ENCODE results near the gene ACTR6. TPM values are rescaled to one million over a fixed set of nuclear protein-coding genes. Genes with fewer than 3 reads are reported as not detected.

Gene ACTR6
- total RNA-seq, 4 donors from 2014 or later, result 4.2 to 21.5 (median 12.2) TPM

- H3K4me1 ChIP-seq, result no peaks in the 10 kb centered on the region
- no peaks in the 10 kb centered on the region for H3K36me3 ChIP-seq
- H3K27me3 ChIP-seq, result no peaks in the 10 kb centered on the region
- no peak overlapping the region for H3K4me3 ChIP-seq
- no peak for TF ChIP-seq POLR2A (IDR thresholded peaks at IDR 0.05)
- TF ChIP-seq, protein P1, sequence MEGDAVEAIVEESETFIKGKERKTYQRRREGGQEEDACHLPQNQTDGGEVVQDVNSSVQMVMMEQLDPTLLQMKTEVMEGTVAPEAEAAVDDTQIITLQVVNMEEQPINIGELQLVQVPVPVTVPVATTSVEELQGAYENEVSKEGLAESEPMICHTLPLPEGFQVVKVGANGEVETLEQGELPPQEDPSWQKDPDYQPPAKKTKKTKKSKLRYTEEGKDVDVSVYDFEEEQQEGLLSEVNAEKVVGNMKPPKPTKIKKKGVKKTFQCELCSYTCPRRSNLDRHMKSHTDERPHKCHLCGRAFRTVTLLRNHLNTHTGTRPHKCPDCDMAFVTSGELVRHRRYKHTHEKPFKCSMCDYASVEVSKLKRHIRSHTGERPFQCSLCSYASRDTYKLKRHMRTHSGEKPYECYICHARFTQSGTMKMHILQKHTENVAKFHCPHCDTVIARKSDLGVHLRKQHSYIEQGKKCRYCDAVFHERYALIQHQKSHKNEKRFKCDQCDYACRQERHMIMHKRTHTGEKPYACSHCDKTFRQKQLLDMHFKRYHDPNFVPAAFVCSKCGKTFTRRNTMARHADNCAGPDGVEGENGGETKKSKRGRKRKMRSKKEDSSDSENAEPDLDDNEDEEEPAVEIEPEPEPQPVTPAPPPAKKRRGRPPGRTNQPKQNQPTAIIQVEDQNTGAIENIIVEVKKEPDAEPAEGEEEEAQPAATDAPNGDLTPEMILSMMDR (IDR thresholded peaks at IDR 0.05), result no peak
- no peaks in the 10 kb centered on the region for H3K9me3 ChIP-seq
- DNase-seq, result no peak
- no peak overlapping the region for H3K27ac ChIP-seq
These were observed 39.0 kb downstream of the ACTR6 start for GRCh38 chr12:100239589-100239988.

- H3K36me3 ChIP-seq, result no peaks in the 10 kb centered on the region
- TF ChIP-seq POLR2A (IDR thresholded peaks at IDR 0.05), result no peak
- TF ChIP-seq, protein P1 (IDR thresholded peaks at IDR 0.05), result no peak
- H3K4me1 ChIP-seq, result no peaks in the 10 kb centered on the region
- no peak for DNase-seq
- no peaks in the 10 kb centered on the region for H3K27me3 ChIP-seq
- no peaks in the 10 kb centered on the region for H3K9me3 ChIP-seq
- no peak overlapping the region for H3K4me3 ChIP-seq
- H3K27ac ChIP-seq, result no peak overlapping the region
These were observed 42.5 kb downstream of the ACTR6 start for GRCh38 chr12:100243137-100243536.

DNA sequence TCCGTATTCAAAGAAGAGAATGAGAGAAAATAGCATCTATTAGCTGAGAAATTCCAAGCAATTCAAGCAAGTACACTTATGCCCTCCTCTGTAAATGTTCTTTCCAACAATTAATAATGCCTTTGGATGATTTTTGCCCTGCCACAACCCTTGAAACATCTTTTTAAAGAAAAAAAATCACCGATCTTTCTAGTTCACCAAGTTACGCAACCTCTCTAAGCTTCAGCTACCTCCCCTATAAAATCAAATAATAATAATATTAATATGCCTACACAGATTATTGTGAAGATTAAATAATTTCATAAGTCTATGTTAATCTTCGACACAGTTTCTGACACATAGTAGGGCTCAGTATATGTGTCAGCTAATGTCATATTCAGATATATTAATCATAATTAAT lies 47.1 kb downstream of the ACTR6 start:
- DNase-seq, result no peak
- peaks cover 0 to 4% (median 0%) of the 10 kb centered on the region in 4 donors for H3K4me1 ChIP-seq
- TF ChIP-seq, protein P1 (IDR thresholded peaks at IDR 0.05), result no peak
- TF ChIP-seq POLR2A (IDR thresholded peaks at IDR 0.05), result no peak
- H3K36me3 ChIP-seq, result no peaks in the 10 kb centered on the region
- no peaks in the 10 kb centered on the region for H3K27me3 ChIP-seq
- H3K27ac ChIP-seq, result no peak overlapping the region
- no peak overlapping the region for H3K4me3 ChIP-seq
- no peaks in the 10 kb centered on the region for H3K9me3 ChIP-seq

DNA sequence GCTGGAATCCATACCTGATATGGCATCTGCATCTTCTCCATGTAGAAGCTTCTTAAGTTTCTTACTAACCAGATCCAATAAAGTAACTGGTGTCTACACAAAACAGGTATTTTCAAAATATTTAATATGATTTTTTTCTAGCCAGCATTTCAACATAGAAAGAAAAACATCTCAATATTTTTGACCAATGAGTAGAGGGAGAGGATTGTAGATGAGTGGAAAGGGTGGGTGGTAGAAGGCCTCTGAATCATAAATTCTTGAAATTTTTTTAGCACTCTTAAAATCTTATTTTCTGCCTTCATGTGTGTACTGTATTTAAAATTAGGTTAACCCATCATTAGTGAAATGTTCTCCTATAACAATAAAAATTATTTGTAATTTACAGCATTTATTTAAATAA lies 48.3 kb downstream of the ACTR6 start:
- TF ChIP-seq, protein P1 (IDR thresholded peaks at IDR 0.05), result no peak
- no peak for TF ChIP-seq POLR2A (IDR thresholded peaks at IDR 0.05)
- no peak overlapping the region for H3K27ac ChIP-seq
- no peaks in the 10 kb centered on the region for H3K36me3 ChIP-seq
- H3K4me1 ChIP-seq, result peaks cover 0 to 4% (median 0%) of the 10 kb centered on the region in 4 donors
- no peak for DNase-seq
- no peaks in the 10 kb centered on the region for H3K9me3 ChIP-seq
- no peak overlapping the region for H3K4me3 ChIP-seq
- no peaks in the 10 kb centered on the region for H3K27me3 ChIP-seq

- no peaks in the 10 kb centered on the region for H3K9me3 ChIP-seq
- TF ChIP-seq, protein P1 (IDR thresholded peaks at IDR 0.05), result no peak
- no peak for TF ChIP-seq POLR2A (IDR thresholded peaks at IDR 0.05)
- H3K36me3 ChIP-seq, result no peaks in the 10 kb centered on the region
- peaks cover 0 to 4% (median 0%) of the 10 kb centered on the region in 4 donors for H3K4me1 ChIP-seq
- H3K27ac ChIP-seq, result no peak overlapping the region
- DNase-seq, result no peak
- no peaks in the 10 kb centered on the region for H3K27me3 ChIP-seq
- H3K4me3 ChIP-seq, result no peak overlapping the region
These were observed 49.3 kb downstream of the ACTR6 start for GRCh38 chr12:100249941-100250340.

GRCh38 chr12:100251917-100252316 lies 51.3 kb downstream of the ACTR6 start:
- no peak for DNase-seq
- Histone ChIP-seq H3K4me1 (peaks cover 0 to 4% (median 0%) of the 10 kb centered on the region in 4 donors), H3K4me3 (no peak overlapping the region), H3K27ac (no peak overlapping the region), H3K27me3 (no peaks in the 10 kb centered on the region), H3K36me3 (no peaks in the 10 kb centered on the region), H3K9me3 (no peaks in the 10 kb centered on the region)
- TF ChIP-seq, protein P1 (IDR thresholded peaks at IDR 0.05), result no peak
- no peak for TF ChIP-seq POLR2A (IDR thresholded peaks at IDR 0.05)

All from Peyer's patch (tissue), 4 donors.